Prostate gland (tissue), 2 donors: Measurements from ENCODE around the gene FBXL17. TPM values are rescaled to one million over a fixed set of nuclear protein-coding genes. Genes with fewer than 3 reads are reported as not detected.

Experiments used
- DNase-seq: peaks from one replicate; pipeline ENCODE4 v3.0.0-alpha.2; 2019; ENCODE audit warnings: low spot score
- H3K27ac ChIP-seq, 2 donors: fragments of 200-600 bp; sonication (generic); 2 replicates each; pipeline ENCODE4 v1.5.1; 2017 to 2019
- H3K27me3 ChIP-seq: fragments of 200-600 bp; sonication (generic); replicated peaks from 2 replicates; pipeline ENCODE4 v1.5.1; 2019; ENCODE audit not compliant: insufficient read depth
- H3K36me3 ChIP-seq, 2 donors: fragments of 200-600 bp; sonication (generic); 1 replicate in 1 of 2; 2 replicates in 1 of 2; pipeline versions ENCODE4 v1.5.1 to v1.8.1; 2017 to 2019
- H3K4me1 ChIP-seq: fragments of 200-600 bp; sonication (generic); replicated peaks from 2 replicates; pipeline ENCODE4 v1.5.1; 2019
- H3K4me3 ChIP-seq, 2 donors: fragments of 200-600 bp; sonication (generic); 2 replicates each; pipeline ENCODE4 v1.5.1; 2017 to 2019
- H3K9me3 ChIP-seq: fragments of 200-600 bp; sonication (generic); 2 replicates; pipeline ENCODE4 v1.5.1; 2017
- POLR2A ChIP-seq: fragments of 450-650 bp; IDR thresholded peaks from one replicate; pipeline ENCODE4 v1.6.1; 2016; ENCODE audit warnings: antibody characterized with exemption, mild to moderate bottlenecking
- POLR2AphosphoS5 ChIP-seq: sonication (generic); formaldehyde crosslinking; IDR thresholded peaks from one replicate; pipeline ENCODE4 v1.6.1; 2017; ENCODE audit warnings: antibody characterized with exemption
- WGBS: methylation state at CpG from one replicate; pipeline ENCODE4 v1.1.5; 2018; 5-methylcytosine and 5-hydroxymethylcytosine counted together
- intact Hi-C: fragments of 100-400 bp; cut with DNase I; formaldehyde crosslinking; loops from one replicate; pipeline ENCODE4 v1.14.2; 2022
- total RNA-seq, 2 donors: library from RNA; depleted of rRNA; stranded (reverse); fragments of >200 nt; gene quantifications; one replicate each; pipeline ENCODE4 v1.1.0, GENCODE V29; 2016
- TF ChIP-seq, protein P1 (sequence below), 4 experiments: fragments of 200-600 bp in 2 of 4; fragments of 450-650 bp in 2 of 4; sonication (generic) in 2 of 4; IDR thresholded peaks; 1 replicate in 3 of 4; 2 replicates in 1 of 4; pipeline ENCODE4 v1.5.1; 2016 to 2019; ENCODE audit warnings: antibody characterized with exemption in 4 of 4, mild to moderate bottlenecking in 2 of 4, moderate library complexity in 2 of 4

Gene FBXL17
- total RNA-seq, 2 donors from 2014 or later: 14.8 to 30.4 TPM

DNA sequence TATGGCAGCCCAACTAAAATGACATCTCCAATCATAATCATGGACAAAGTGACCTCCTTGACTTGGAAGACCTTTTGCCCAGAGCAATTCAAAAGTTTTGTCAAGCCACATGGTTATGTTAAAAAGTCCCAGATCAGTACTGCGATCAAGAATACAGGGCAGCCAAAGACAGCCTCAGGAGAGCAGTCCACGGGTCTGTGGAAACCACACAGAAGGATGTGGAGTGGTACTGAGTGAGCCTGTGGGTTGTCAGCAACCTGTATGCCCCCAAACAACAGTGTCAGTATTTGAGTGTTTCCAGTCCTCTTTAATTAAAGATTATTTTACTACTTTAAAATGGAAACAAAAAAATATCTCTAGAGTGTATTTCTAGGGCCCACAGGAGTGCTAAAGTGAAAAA, 365.8 kb downstream of the FBXL17 start:
- Histone ChIP-seq H3K4me3 (no peak overlapping the region), H3K36me3 (no peaks in the 10 kb centered on the region), H3K27ac (no peak overlapping the region), H3K9me3 (no peaks in the 10 kb centered on the region), H3K27me3 (no peaks in the 10 kb centered on the region), H3K4me1 (no peaks in the 10 kb centered on the region)
- no peak for DNase-seq
- TF ChIP-seq, protein P1, sequence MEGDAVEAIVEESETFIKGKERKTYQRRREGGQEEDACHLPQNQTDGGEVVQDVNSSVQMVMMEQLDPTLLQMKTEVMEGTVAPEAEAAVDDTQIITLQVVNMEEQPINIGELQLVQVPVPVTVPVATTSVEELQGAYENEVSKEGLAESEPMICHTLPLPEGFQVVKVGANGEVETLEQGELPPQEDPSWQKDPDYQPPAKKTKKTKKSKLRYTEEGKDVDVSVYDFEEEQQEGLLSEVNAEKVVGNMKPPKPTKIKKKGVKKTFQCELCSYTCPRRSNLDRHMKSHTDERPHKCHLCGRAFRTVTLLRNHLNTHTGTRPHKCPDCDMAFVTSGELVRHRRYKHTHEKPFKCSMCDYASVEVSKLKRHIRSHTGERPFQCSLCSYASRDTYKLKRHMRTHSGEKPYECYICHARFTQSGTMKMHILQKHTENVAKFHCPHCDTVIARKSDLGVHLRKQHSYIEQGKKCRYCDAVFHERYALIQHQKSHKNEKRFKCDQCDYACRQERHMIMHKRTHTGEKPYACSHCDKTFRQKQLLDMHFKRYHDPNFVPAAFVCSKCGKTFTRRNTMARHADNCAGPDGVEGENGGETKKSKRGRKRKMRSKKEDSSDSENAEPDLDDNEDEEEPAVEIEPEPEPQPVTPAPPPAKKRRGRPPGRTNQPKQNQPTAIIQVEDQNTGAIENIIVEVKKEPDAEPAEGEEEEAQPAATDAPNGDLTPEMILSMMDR (IDR thresholded peaks at IDR 0.05): no peak
- TF ChIP-seq POLR2AphosphoS5 (no peak), POLR2A (no peak)
- 91% methylated on average over 2 of the region's 2 CpGs for WGBS
- intact Hi-C loops: no loop called here

DNA sequence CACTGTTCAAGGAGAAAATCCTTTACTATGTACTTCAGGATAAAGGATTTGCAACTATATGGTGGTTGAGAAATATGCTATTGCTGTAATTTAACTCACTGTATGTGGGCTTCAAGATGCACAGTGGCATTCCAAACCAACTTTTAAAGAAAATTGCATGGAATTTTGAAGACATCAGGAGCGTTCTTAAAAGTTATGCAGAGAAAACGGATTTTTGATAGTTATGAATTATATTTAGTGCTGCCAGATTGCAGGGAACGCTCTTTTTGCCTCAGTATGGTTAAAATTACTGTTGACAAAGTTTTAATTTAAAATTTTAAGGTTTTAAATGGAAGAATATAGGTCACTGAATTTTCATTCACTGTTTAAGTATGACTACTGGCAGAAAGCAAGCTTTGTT, 375.1 kb downstream of the FBXL17 start:
- no peak for DNase-seq
- no peaks in the 10 kb centered on the region for H3K27me3 ChIP-seq
- H3K4me3 ChIP-seq: no peak overlapping the region
- 95% methylated on average over 3 of the region's 3 CpGs for WGBS
- intact Hi-C loops: no loop called here
- no peaks in the 10 kb centered on the region for H3K9me3 ChIP-seq
- no peak for TF ChIP-seq POLR2A
- TF ChIP-seq POLR2AphosphoS5: no peak
- TF ChIP-seq, protein P1 (IDR thresholded peaks at IDR 0.05): no peak
- H3K27ac ChIP-seq: no peak overlapping the region
- no peaks in the 10 kb centered on the region for H3K36me3 ChIP-seq
- H3K4me1 ChIP-seq: no peaks in the 10 kb centered on the region

DNA sequence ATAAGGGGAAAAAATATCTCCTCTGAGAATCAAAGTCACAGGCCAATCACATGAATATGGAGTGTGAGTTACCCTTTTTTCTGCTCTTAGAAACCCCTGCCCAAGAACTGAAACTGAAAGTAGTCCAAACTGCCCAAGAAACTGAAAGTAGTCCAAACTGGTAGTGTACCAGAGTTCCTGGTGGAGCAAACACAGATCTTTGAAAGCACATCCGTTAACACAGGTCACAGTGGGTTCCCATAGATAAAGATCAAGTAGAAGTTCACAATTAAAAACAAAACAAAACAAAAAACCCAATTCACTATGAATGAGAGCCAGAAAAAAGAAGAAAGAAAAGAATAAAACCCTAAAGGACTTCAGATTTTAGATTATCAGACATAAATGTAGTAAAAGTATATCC, 378.7 kb downstream of the FBXL17 start:
- TF ChIP-seq POLR2AphosphoS5: no peak
- TF ChIP-seq, protein P1 (IDR thresholded peaks at IDR 0.05): no peak
- intact Hi-C loops: no loop called here
- Histone ChIP-seq H3K27ac (no peak overlapping the region), H3K27me3 (no peaks in the 10 kb centered on the region), H3K9me3 (no peaks in the 10 kb centered on the region), H3K36me3 (no peaks in the 10 kb centered on the region), H3K4me1 (no peaks in the 10 kb centered on the region), H3K4me3 (no peak overlapping the region)
- no peak for DNase-seq
- 10% methylated on average over 1 of the region's 1 CpG for WGBS

DNA sequence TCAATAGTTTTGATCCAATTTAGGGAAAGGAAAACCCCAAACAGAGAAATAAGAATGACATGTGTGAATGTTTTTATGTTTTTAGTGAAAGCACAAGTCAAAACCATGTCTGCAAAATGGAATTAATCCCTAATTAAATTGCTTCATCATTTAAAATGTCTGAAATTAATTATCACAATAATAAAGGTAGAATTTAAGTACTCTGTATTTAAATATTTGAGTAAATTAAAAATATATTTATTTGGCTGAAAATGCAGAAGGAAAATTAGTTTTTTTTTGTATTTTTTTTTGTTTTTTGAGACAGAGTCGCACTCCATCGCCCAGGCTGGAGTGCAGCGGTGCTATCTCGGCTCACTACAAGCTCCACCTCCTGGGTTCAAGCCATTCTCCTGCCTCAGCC, 380.7 kb downstream of the FBXL17 start:
- 95% methylated on average over 4 of the region's 4 CpGs for WGBS
- no peaks in the 10 kb centered on the region for H3K27me3 ChIP-seq
- DNase-seq: no peak
- H3K4me3 ChIP-seq: no peak overlapping the region
- no peaks in the 10 kb centered on the region for H3K36me3 ChIP-seq
- H3K9me3 ChIP-seq: no peaks in the 10 kb centered on the region
- intact Hi-C loops: no loop called here
- TF ChIP-seq, protein P1 (IDR thresholded peaks at IDR 0.05): no peak
- TF ChIP-seq POLR2A: no peak
- no peak for TF ChIP-seq POLR2AphosphoS5
- H3K27ac ChIP-seq: no peak overlapping the region
- H3K4me1 ChIP-seq: no peaks in the 10 kb centered on the region

DNA sequence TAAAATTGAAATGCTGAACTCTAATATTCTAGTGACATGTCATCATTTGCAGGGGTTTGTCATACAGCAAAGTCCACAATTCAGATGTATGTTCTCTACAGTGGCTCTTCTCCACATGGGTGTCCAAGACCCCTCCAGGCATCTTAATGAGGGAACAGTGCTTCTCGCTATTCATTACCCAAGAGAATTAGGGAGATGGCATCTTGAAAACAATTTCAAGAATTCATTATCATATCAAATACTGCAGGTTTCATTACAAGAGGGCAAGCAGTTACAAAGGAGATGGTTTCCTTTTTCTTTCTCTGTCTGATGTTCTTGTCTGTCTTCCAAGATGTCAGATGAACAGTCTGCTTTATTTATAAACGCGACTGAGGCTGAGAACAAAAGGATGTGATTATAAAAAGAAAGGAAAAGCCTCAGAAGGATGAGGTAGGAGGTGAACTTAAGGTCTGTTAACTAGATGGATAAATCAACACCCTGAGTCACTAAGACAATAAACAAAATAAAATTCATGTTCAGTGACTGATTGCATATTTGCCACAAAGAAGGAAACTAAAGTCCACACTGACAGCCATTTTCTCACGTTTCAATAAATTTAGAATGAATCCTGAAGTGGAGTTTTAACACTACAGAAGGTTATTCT, 384.4 kb downstream of the FBXL17 start:
- 46% methylated on average over 4 of the region's 4 CpGs for WGBS
- no peaks in the 10 kb centered on the region for H3K4me1 ChIP-seq
- no peaks in the 10 kb centered on the region for H3K9me3 ChIP-seq
- H3K4me3 ChIP-seq: no peak overlapping the region
- no peaks in the 10 kb centered on the region for H3K27me3 ChIP-seq
- H3K27ac ChIP-seq: no peak overlapping the region
- TF ChIP-seq POLR2A: no peak
- TF ChIP-seq, protein P1 (IDR thresholded peaks at IDR 0.05): no peak
- no peak for TF ChIP-seq POLR2AphosphoS5
- intact Hi-C loops: no loop called here
- no peaks in the 10 kb centered on the region for H3K36me3 ChIP-seq
- DNase-seq: no peak
